C4-2B (cell line): ENCODE data around the gene NECAB3.
A peak's percentile ranks its signal among the peaks of the same experiment; 100 is the strongest.

Source experiments
- H3K27ac ChIP-seq: fragments of 450-650 bp; 2 replicates; pipeline ENCODE4 v1.5.1; 2017
- CTCF ChIP-seq: fragments of 450-650 bp; conservative IDR thresholded peaks from 2 replicates; pipeline ENCODE4 v1.5.1; 2017; ENCODE audit warnings: mild to moderate bottlenecking
- ZFX ChIP-seq: fragments of 450-650 bp; IDR thresholded peaks from 2 replicates; pipeline ENCODE4 v1.6.1; 2017

The NECAB3 gene

GRCh38 chr20:33648396-33649004 is 25.7 kb downstream of the NECAB3 start:
- peak overlapping the region; percentile 93 for H3K27ac ChIP-seq
- TF ChIP-seq CTCF: no peak
- TF ChIP-seq ZFX: no peak

DNA sequence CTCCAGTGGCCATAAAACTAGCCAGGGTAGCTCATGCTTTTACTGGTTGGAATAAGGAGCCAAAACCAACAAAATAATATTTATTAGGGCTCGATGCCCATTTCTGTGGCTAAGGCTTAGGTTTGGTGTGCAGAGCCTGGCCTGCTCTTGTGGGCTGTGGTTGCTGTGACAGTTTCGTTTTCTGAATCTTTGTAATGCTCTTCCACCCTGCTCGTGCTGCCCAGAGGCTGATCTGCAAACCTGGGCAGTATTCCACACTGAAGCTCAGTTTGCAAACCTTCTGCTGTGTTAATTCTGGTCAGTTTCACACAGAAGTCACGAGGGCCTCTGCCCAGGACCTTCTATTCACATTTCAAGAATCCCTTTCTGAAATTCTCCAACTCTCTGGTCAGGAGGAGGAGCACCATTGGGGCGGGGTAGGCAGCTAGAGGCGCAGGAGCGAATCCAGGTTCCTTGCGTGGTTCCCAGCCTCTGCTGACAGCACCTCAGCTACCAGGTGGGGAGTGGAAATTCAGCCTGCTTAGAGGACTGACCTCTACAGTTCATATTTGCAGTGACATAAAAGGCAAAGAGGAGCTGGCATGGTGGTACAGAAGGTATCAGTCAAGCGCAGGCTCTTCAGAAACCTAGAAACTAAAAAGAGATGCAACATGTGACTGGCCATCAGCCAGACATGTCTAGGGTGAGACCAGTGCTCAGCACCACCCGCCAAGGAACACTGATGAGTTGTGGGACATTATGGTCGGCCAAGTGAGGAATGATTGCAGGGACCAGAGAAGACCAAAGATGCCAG is 26.4 kb downstream of the NECAB3 start:
- TF ChIP-seq CTCF (no peak; the same call in 1 of the 2 replicates), ZFX (no peak)
- H3K27ac ChIP-seq: peak overlapping the region; percentile 93

- peak overlapping the region; percentile 93 for H3K27ac ChIP-seq
Measured at GRCh38 chr20:33646959-33647602, 27.1 kb downstream of the NECAB3 start.

DNA sequence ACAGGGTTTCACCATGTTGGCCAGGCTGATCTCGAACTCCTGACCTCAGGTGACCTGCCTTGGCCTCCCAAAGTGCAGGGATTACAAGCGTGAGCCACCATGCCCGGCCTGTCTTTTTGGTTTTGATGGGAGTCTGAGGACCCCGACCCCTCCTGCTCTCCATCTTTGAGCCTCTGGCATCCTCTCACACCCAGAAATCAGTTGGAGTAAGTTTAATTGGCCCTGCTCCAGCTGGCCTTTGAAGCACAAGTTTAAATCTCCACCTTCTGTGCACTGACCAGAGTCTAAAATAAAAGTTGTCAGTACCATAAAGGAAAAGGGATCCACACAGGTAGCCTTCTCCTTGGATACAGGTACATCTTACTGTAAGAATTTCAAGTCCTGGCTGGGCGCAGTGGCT is 28.0 kb downstream of the NECAB3 start:
- TF ChIP-seq ZFX (no peak), CTCF (no peak)

DNA sequence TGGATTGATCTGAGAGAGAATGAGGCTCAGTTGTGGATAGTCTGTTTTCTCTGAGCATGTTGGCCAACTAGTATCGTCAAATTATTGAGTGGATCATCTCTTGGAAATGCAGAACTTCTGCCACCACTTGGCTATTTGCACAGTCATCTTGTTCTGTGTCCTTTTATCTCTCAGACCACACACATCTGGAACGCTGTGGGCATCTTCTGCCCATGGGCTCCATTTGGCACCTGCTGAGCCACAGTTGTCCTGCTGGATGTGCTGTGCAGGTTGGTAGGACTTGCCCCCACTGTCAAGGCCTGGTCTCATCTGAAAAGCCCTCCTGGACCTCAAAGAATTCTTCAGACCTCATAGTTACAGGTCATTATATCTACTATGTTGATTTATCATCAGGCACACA is 28.8 kb downstream of the NECAB3 start:
- TF ChIP-seq CTCF (no peak), ZFX (no peak)
- H3K27ac ChIP-seq: peak overlapping the region; percentile 93

More for the DNA sequence above, 28.0 kb downstream of the NECAB3 start:
- peak overlapping the region; percentile 93 for H3K27ac ChIP-seq

DNA sequence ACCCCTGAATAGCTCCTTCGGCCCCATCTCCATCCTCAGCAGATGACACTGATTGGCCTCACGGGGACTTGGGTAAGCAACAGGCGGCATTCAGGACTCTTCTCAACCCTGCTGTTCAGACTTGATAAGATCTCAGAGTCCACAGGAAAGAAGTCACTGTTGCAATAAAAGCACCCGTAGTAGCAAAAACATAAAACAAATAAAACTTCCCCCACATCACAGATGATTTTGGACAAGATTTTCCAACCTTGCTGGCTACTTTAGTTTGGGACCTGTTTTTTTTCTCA is 29.2 kb downstream of the NECAB3 start:
- no peak for TF ChIP-seq CTCF
- TF ChIP-seq ZFX: no peak
- H3K27ac ChIP-seq: peak overlapping the region; percentile 93

- peak overlapping the region; percentile 93 for H3K27ac ChIP-seq
- no peak for TF ChIP-seq CTCF
- no peak for TF ChIP-seq ZFX
Measured at GRCh38 chr20:33644313-33645071, 29.7 kb downstream of the NECAB3 start.
